Activated CD4-positive, alpha-beta T cell treated with anti-CD3 and anti-CD28 coated beads, Interleukin-2, Interleukin-6, amounts not matched to agents 100 ng/mL and 50 ng/mL, durations not matched to agents 16 hours and 8 hours (primary cell): ENCODE results near the gene KRTAP10-1.
A peak's percentile ranks its signal among the peaks of the same experiment; 100 is the strongest.

Source experiments
- DNase-seq: peaks from one replicate; pipeline ENCODE4 v3.0.0-alpha.2; 2020

The KRTAP10-1 gene

GRCh38 chr21:44547656-44548331 is 7.8 kb upstream of the KRTAP10-1 start:
- DNase-seq, result peak; percentile 13

- no peak for DNase-seq
Observed at GRCh38 chr21:44544566-44544965, 4.6 kb upstream of the KRTAP10-1 start.

DNA sequence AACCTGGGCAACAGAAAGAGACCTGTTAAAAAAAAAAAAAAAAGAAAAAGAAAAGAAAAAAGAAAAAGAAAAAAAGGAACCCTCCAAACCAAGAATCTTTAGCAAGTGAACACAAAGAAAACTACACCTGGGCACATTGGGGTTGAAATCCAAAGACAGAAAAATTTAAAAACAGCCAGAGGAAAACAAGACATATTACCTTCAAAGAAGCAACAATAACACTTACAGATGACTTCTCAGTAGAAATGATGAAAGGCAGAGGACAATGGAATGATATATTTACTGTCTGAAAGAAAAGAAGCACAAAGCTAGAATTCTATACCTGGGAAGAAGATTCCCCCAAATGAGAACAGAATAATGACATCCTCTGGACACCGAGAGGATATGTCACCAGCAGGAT is 2.7 kb upstream of the KRTAP10-1 start:
- DNase-seq, result no peak

DNA sequence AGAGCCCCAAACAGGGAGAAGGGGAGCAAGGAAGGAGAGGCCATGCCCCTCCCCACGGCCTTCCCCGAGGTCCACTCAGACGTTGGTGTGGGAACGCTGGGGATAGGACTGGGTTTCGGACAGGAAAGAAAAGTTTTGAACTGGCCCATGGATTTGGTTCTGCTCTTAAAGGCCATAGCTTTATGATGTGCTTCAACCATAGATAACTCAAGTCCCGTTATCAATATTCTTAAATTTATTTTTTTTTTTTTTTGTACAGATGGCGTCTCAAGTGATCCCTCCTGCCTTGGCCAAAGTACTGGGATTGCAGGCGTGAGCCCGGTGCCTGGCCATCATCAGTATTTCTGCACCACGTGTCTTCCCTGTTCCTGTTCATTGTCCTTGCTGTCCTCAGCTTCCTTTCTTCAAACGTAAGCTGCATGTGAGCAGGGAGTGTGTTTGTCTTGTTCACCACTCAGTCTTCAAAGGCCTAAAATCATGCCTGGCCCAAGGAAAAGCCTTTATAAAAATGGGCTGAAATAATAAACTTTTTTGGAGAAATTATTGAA is 820 bp upstream of the KRTAP10-1 start:
- DNase-seq, result no peak

- no peak for DNase-seq
Observed at GRCh38 chr21:44539046-44539445, 949 bp downstream of the KRTAP10-1 start.

DNA sequence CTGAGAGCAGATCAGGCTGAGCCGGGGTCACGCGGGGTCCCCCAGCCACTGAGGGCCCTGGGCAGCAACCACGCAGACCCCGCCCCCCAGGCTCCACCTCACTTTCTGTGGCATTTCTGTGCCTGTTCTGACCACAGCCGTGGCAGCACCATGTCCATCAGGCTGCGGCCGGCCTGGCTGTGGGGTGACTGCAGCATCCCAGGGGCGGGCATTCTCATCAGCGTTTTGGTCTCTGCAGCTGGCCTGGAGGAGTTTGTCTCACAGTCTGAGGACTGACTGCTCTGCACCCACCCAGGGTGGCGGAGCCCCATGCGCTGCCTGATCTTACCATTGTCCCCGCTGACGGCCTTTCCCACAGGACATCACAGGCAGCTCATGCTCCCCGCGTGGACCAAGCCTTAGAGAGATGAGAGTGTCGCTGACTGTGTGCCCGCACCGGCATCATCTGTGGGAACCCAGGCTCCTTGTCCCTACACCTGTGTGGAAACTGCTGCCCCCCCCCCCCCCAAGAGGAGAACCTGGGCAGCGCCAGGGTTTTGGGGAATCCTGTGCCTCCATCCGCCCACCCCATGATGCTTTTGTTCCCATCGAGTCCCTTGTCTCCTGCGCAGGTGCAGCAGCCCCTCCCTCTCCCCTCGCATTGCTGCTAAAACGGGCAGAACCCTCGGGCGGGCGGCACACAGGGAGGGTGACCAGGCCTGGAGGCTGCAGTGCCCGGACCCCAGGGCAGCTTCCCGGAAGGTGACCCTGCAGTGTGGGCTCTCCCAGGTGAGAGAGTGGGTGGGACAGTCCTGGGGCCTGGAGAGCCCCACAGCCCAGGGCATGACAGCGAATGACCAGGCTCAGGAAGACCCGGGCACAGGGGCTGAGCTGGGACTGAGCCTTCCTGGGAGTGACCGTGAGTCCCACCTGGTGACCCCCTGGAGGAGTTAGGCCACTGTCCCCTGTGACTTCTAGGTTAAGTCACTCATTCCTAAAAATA is 1.8 kb downstream of the KRTAP10-1 start:
- DNase-seq, result no peak

GRCh38 chr21:44535963-44536362 is 4.0 kb downstream of the KRTAP10-1 start:
- DNase-seq, result no peak

GRCh38 chr21:44534688-44535087 is 5.3 kb downstream of the KRTAP10-1 start:
- no peak for DNase-seq

GRCh38 chr21:44533891-44534627 is 5.9 kb downstream of the KRTAP10-1 start:
- DNase-seq, result no peak

GRCh38 chr21:44533121-44533890 is 6.7 kb downstream of the KRTAP10-1 start:
- DNase-seq, result no peak

DNA sequence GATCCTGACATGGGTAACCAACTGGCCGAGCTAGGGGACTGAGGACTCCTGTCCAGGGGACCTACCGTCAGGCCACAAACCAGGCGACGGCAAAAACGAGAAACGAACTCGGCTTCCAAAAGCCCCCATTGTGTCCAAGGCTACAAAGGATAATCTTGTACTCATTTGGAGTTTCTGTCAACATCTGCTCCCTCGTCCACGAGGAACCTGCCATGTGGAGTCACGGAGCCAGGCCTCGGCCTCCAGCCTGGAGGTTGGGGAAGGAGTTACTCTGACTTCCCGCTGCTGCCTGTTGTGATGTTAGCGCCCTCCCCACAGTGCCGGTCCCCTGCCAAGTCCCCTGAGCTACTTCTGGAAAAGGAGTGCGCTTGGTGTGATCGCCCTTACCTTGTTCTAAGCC is 7.3 kb downstream of the KRTAP10-1 start:
- no peak for DNase-seq

DNA sequence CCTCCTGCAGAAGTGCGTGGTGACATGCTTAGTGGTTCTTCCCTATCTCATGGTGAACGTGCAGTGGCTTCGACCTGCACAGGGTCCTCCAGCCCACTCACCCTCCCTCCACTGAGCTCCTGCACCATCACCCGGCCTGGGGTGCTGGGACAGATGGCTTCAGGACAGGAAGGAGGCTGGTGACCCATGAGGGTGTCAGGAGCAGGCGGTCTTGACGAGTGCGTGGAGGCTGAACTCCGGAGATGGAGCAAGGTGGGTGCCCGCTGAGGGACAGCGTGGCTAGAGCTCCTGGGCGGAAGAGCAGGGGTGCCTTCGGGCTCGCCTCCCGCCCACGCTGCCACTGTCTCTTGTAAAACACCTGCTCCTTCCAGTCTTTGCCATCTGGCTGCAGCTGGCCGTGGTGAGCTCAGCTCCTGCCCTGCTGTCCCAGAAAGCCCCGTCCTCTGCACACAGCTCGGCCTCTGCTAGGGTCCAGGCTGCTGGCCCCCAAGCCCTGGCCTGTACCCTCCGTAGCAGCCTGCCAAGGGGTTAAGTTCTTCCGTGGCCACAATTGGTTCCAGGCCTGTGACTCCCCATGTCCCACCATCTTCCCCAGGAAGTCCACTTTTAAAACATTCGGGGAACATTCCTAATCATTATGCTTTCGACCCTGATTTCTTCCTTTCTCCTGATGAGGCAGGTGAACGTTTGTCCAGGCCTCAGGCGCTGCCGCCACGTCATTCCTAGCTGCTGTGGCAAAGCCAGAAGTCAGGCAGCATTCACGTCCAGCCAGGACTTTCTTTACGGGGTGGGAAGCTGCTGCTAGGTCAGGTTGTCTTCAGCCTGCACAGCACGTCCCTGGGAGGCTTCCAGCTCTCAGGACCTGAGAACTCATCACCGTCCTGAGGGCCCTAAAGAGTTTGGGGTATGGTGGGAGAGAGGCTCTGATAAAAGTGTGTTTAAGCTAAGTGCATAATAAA is 8.1 kb downstream of the KRTAP10-1 start:
- DNase-seq, result no peak

GRCh38 chr21:44530903-44531605 is 8.9 kb downstream of the KRTAP10-1 start:
- DNase-seq, result no peak

- DNase-seq, result no peak
Observed at GRCh38 chr21:44530221-44530902, 9.6 kb downstream of the KRTAP10-1 start.

GRCh38 chr21:44529503-44530125 is 10.4 kb downstream of the KRTAP10-1 start:
- no peak for DNase-seq

DNA sequence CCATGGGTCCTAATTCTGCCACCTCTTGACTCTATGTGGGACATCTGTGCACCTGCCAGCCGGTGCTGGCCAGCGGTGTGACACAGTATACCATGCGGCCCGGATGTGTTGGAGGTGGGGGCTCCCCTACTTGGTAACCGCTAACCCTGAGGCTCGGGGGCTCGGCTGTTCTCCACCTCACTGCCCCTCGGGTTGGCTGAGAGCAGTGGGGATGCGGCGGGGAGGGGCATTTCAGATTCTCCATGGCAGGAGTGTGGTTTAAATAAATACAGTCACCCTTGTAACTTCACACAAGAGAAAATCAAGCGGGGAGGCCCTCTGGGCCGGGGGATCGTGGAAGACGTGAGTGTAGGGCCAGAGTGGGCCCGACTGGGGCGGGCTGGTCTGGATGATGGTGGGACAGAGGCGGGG is 11.0 kb downstream of the KRTAP10-1 start:
- DNase-seq, result no peak

DNA sequence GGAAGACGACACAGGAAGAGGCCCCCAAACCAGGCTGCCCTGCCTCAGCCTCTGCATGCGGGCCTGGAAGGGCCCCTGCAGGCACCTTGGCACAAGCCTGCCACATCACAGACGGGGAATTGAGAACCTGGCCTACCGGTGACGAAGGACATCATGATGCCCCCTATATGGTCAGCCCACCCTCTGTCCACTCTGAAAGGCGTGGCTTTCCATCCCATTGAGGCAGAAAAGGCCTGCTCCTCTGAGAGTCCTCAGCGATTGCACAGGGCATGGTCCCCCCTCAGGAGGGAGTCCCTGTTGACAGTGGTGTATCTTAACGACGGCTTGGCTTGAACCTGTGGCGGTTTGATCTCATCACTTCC is 11.4 kb downstream of the KRTAP10-1 start:
- no peak for DNase-seq

- no peak for DNase-seq
Observed at GRCh38 chr21:44527983-44528633, 11.9 kb downstream of the KRTAP10-1 start.
